Dedifferentiated amniotic fluid mesenchymal stem cell (primary cell): ENCODE results near the gene SPATA13.
"Not testable (repeated sequence)": the region's sequence is repeated elsewhere in the genome, so short reads cannot be mapped to it uniquely, and the experiment has no call there.

ENCODE experiments used
- DNase-seq: peaks from one replicate; pipeline ENCODE4 v3.0.0-alpha.2; 2016; ENCODE audit errors: extremely low spot score

Gene SPATA13

DNA sequence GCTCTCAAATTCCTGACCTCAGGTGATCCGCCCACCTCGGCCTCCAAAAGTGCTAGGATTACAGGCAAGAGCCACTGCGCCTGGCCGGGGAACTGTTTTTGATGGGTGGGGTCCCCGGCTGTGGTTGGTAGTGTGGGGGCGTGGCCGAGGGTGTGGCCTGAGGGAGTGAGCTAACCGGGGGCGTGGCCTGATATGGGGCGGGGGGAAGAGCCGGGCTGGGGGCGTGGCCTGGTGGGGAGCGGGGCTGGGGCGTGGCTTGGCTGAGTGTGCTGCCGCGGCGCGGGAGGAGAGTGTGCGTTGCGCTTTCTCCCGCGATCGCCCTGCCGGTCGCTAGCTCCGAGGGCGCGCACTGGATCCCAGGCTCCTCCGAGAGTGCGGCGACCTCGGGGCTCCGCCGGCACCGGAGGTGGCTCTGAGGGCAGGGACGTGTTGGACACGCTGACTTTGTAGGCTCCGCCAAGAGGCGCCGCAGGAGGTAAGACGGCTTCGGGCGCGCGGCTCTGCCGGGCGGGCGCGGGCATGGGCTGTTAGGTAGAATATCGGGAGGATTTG is at the start of gene SPATA13:
Gene SPATA13 (plus strand): TSS at position 263 of the 552 bp plus-strand sequence. CDS start 62,210 bp downstream, outside the sequence.
- DNase-seq, result peak; percentile 89

DNA sequence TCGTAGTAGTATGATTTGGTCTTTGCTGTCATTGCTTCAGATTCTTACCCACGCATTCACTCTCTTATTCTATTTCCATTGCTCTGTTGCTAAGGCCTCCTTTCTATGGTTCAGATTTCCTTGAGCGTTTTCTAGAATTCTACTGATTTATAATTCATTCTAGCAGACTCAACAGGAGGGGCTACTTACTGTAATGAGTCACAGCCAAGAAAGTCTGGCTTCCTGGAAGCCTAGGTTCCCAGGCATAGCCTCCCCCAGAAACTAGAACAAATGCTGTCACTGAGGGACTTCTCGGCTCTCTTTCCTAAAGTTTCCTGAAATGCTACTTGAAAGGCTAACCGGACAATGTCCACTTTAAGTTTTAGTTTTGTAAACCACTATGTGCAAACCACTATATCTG is 47.7 kb upstream of the SPATA13 start:
- DNase-seq, result no peak

DNA sequence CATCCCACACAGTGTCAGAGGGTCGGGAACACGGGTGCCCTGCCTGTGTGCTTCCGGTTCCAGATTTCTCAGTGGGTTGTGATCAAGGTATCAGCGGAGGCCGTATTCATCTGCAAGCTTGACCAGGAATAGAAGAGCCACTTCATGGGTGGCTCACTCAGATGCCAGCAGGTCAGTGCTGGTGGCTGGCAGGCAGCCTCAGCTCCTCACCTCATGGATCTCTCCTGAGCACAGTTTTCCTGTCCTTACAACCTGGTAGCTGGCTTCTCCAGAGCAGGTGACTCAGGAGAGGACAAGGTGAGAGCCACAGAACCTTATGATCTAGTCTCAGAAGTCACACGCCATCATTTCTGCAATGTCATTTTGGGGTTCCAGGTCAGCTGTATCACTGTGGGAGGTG is 44.8 kb upstream of the SPATA13 start:
- no peak for DNase-seq

DNA sequence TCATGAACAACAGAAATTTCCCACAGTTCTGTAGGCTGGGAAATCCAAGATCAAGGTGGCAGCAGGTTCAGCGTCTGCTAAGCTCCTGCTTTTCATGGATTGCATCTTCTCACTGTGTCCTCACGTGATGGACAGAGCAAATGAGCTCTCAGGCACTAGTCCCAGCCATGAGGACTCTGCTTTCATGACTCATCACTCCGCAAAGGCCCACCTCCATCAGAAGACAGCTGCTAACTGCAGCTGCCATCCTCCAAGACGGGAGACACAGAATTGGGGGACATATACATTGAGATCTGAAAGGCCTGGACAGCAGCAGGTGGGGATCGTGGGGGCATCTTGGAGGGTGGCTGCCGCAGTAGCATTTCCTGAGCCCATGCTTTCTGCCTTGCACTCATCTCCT is 44.4 kb upstream of the SPATA13 start:
- no peak for DNase-seq

DNA sequence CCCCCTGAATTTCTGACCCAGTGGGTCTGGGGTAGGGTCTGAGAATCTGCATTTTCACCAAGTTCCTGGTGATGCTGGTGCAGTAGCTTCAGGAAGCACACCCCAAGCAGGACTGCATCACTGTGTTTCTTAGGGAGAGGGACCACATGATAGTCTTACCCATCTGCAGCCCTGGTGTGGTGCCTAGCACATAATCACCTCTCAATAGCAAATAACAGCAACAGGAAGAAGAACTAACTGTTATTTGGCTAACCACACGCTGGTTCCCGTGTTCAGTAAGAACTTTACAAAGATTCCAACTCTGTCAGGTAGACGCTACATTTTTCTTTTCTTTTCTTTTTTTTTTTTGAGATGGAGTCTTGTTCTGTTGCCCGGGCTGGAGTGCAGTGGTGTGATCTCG is 41.9 kb upstream of the SPATA13 start:
- DNase-seq, result no peak

DNA sequence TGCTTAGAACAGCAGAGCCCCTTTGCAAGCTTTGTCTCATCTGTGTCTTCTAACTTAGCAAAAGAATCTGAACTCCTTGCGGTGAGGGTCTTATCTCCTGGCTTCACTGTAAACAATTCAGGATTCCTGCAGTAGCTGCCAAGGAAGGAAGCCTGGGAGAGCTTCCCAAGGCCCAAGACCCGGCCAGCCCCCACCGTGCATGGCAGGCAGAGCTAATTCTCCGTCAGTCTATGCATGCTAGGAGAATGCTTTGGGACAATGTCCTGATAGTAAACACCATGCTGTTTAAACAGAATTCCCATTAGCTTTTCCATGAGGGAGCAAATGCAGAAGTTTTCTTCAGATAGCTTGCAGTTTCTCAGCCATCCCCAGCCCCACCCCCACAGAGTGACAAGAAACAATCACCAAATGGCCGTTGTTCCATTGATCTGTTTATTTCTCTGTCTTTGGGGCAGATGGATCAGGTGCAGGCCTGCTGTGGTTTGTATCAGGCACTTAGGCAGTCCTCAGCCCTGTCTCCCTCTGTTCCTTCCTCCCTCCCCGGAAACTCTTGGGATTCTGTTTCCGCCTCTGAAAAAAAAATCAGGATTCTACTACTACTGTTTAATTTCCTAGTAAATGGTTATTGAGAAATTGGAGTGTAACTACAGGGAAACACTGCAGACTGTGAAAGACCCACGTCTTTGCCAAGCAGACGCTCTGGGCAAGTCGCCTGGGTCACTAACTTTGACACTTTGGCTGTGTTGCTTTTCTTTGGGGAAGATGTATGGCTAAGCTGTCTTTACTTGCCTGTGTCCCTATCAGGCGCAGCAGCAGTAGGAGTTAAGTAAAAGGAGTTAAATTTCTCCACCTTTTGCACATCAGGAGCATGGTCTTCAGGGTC is 40.7 kb upstream of the SPATA13 start:
- no peak for DNase-seq

DNA sequence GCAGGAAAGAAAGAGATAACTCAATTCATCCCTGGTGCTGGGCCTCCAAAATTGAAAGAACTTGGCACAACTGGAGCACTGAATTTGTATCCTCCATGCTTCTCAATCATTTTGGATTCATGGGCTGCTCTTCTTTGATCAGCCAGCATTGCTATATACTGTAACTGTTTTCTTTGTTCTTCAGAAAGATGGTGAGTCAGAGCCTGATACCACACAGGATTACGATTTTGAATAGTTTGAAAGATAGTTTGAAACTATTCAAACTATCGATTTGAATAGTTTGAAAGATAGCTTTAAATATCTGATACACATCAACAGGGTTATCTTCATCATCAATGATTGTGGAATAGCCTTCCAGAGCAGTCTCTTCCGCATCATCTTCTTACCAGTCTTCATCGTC is 38.5 kb upstream of the SPATA13 start:
- DNase-seq, result not testable (repeated sequence)

DNA sequence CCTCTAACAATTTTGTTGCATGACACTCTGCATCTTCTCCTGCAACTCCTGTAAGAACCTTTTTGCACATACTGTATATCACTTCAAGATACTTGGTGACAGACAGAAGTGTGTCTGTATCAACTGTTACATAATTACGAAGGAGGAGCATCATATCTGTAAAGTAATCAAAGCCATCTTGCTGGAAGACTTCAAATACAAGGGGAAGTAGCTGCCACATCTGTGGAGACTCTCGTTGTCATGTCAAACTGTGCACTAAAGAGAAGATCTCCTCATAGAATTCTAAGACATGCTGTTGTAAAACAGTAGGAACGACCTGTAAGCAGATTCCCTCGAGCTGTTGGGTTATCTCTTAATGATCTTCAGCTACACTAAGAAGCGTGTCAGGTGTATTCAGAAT is 38.0 kb upstream of the SPATA13 start:
- no peak for DNase-seq

DNA sequence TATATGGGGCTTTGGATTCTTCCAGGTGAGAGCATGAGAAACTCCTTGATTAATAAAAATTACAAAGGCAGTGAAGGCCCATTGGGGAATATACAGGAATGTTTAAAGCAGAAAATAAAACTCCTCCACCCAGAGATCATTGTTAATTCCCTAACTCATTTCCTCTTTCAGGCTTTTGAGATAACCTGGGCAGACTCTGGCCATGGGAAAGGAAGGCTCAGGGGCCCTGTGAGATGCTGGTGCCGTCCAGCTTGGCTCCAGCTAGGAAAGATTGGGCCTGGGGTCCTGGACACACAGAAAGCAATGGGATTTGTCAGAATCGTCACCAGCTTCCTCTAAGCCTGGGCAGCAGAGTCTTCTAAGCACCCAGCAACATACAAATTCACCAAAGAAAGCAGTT is 36.8 kb upstream of the SPATA13 start:
- DNase-seq, result no peak

DNA sequence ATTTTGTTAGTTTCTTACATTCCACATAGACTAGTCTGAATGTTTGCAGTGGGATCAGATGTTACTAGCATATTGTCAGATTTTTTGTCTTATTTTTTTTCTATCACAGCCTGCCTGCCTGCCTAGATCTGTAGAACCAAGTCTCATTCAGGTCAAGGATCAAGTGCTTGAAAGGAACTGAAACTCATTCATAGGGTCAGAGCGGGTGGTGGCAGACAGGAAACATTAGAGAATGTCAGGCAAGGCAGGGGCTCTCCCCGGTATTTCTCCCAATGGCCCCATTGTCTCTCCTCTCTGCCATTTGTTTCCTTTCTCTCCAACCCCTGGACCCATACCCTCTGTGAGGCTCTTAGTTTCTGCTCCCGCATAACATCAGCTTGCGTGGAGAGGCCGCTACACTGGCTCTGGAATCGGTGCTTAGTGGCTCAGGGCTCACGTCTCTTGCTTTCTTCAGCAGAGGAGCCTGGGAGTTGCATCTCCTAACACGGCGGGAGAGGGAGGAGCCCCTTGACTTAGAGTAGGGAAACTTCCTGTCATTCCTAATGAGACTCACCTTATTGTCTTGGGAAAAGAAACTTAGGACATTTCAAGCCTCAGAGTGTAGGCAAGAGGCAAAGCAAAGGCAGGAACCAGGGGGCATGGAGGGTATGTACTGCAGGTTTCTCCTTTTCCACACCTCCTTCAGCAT is 35.6 kb upstream of the SPATA13 start:
- DNase-seq, result no peak

DNA sequence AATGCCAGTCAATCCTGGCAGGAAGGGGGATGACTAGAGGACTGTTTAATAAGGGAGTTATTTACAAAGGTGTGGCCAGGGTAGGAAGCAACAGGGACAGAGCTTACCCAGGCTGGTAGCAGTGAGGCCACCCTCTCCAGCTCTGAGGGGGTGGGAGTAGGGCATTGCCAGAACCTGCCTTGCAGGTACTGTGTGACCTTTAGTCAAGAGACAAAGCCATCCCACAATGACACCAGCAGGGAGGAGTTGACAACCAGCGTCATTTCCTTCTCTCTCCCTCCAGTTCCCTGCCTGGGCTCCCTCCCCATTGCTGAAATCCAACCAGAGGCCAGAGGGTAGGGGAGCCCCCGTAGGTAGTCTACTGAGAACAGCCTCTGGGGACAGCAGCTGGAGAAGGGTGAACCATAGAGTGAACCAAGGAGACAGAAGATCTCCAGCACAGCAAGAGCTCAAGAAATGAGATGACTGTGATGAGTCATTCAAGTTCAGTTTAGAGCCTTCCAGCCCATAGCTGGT is 33.3 kb upstream of the SPATA13 start:
- no peak for DNase-seq

DNA sequence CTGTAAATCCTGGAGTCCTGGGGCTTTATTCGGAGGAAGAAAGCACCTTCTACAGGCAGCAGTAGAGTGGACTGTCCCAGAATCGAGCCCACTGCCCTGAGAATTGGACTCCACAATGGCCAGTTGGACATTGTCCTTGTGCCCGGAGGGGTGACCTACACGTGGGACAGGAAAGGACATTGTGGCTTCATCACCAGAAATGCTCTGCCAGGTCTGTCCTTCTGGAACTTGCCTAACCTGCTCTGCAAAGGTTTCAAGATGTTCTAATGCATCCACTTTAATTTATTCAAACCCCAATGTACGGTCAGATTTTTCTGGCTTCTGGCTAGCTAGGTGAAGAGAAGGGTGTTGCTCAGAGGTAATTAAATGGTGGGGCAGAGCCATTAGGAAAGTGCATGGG is 32.4 kb upstream of the SPATA13 start:
- DNase-seq, result no peak

DNA sequence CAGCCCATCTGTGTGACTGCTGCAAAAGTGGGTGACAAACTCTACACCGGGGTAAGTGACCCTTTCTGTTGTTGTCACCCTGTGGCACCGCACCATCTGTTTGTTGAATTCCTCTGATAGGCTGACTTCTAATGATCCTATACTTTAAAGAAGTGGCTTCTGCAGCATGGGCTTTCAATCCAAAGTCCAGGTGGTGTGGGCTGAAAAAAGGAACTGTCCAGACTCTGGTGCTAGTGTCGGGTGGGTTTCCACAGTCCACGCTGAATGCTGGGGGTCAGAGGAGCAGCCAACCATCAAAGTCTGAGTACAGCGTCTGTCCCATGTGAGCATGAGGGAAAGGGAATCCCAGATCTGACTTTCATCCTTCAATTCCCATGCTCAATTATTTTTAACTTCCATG is 31.6 kb upstream of the SPATA13 start:
- DNase-seq, result no peak

DNA sequence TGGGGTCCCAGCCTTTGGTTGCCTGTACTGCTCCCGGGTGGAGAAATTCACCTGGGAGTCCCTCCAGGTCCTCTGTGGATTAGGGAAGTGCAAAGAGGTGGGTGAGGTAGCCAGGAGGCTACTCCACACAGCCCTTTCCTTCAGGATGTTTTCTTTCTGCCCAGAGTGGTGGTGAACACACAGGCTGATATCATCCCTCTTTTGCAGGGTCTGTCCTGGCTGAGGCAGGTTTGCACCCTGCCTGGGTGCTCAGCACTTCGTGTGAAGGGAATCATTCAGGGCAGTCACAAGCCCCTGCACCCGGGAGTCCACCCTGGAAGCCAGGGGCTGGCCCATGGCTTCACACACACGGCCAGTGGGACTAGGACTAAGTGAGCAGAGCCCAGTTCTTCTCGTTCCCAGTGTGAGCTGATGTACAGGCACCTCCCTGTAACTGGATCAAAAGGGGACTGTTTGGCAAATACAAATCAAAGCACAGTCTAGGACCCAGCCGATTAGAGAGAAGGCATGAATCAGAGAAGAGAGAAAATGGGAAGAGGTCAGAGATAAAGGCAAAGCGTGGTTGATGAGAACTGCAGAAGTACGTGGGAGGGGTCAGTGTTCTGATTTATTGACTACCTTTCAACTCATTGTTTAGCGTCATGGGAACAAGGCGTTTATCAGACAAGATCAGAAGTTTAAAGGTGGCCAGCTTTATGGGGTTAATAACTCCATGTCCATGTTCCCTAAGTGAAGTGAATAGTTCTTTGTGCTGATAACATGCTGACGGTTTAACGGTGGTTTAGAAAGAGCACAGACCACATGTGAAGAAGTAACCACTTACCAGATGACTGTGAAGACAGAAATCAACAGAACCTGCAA is 30.4 kb upstream of the SPATA13 start:
- DNase-seq, result no peak

DNA sequence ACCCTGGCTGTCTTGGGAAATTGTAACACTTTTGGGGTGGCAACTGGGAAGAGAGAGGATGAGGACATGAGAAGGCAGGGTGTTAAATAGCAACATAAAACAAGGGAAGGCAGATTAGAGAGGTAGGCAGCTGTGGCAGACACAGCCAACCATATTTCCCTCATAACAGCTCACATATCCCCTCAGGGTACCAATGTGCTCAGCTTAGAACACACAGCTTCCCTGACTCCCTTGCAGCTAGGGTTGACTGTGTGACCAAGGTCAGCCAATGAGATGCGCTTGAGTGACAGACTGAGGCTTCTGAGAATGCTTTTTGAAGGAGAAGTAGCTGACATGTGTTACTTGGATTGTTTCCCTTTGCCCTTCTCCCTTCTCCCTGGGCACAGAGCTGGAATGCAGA is 28.8 kb upstream of the SPATA13 start:
- DNase-seq, result no peak

DNA sequence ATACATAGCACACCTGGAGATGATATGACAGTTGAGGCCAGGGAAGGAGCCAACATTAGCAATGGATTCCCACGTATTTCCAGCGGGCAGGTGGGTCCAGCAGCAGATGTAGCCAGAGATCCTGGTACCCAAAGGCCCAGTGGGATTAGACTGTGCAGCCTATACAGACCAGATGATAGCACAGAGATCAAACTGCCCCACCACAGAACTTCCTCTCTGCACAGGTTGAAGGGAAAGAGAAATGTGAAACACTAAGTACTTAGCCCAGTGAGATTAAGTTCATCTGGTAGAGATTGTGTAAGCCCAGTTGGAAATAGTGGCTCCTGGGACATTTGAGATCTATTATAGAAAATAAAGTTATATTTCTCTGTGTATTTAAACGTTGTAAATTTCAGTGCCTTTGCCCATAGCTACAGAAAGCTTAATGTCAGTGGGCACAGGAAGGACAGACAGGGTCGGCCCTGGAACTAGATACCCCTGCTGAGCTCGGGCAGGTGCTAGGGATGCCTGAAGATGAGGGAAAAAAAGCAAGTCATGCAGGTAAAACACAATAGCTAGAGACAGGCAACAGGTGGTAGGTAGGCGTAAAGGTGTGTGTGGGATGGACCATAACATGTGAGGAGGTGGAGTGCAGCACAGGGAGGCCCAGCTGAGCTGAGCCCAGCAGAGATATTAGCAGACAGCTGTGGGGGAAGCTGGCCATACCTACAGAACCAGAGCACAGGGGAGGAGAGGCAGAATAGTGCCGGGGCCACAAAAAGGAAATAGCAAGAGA is 27.3 kb upstream of the SPATA13 start:
- no peak for DNase-seq

DNA sequence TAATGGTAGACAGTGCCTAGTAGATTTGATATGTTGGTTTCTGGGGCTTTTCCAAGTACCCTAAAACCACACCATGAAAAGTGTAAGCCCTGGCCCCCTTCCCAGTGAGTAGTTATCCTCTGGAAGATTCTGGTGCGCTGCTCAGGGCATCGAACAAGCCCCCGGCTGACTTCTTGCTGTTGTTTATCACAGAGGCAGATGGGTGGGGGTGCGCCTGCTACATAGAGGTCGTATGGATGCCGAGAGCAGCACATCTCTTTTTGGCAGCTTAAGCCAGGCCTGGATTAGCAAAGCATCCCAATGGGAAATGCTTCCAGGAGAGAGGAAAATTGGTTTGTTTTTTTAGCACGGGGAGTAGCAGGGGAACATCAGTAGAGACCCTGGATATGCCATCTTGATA is 26.3 kb upstream of the SPATA13 start:
- DNase-seq, result no peak

DNA sequence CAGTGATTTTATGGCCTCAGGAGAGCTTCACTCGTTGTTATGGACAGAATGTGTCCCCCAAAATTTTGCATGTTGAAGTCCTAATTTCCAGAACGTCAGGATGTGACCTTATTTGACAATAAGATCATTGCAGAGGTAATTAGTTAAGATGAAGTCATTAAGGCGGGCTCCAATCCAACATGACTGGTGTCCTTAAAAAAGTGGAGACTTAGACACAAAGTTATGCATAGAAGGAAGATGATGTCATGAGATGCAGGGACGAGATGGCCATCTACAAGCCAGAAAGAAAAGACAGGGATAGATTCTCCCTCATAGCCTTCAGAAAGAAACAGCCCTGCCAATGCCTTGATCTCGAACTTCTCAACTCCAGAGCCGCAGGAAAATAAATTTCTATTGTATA is 25.8 kb upstream of the SPATA13 start:
- DNase-seq, result no peak

DNA sequence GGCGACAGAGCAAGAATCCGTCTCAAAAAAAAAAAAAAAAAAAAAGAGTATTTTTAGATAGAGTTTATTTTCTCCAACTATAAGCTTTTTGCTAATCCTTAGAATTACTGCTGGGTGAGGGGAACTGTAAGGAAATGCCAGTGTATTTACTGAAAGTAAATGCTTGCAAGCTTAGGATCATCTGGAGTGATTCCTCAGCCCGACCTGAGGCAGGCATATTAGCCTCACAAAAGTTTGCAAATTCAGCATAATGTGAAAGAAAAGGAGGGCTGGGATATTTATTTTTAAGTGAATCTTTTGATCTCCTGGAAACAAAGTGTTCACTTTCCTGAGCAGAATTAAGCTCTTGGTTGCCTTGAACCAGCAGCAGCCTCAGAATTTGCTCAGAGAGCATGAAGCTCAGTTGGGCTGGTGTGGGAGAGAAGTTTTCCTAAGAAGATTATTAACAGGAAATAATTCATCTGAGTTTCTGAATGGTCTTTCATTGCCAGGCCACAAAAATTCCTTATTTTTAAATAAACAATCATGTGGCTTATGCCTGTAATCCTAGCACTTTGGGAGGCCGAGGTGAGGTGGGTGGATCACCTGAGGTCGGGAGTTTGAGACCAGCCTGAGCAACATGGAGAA is 24.7 kb upstream of the SPATA13 start:
- DNase-seq, result no peak

DNA sequence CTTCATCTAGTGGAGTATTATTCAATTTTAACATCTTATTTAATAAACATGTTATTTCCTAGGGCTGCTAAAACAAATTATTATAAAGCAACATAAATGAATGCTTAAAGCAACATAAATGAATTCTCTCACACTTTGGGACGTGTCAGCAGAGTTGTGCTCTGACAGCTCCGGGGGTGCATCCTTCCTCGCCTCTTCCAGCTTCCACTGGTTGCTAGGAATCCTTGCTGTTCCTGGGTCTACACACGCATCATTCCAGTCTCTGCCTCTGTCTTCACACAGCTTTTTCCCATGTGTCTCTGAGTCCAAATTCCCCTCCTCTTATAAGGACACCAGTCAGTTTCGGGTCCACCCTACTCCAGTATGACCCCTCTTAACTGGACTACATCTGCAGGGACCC is 21.6 kb upstream of the SPATA13 start:
- no peak for DNase-seq
